GM10266 (cell line): Measurements from ENCODE around the gene AOPEP.

Source experiments
- DNase-seq: peaks from one replicate; pipeline ENCODE4 v3.0.0; 2012; ENCODE audit errors: extremely low spot score
- CTCF ChIP-seq: IDR thresholded peaks from 2 replicates; pipeline ENCODE4 v1.5.1; 2012; ENCODE audit warnings: mild to moderate bottlenecking, low read depth; ENCODE audit not compliant: control insufficient read depth, insufficient read depth; ENCODE audit errors: missing control alignments

AOPEP gene

GRCh38 chr9:95030920-95031642 is 304.6 kb downstream of the AOPEP start:
- no peak for TF ChIP-seq CTCF
- DNase-seq, result no peak

- no peak for TF ChIP-seq CTCF
- no peak for DNase-seq
Measured at GRCh38 chr9:95031711-95032461, 305.4 kb downstream of the AOPEP start.

GRCh38 chr9:95032580-95033341 is 306.3 kb downstream of the AOPEP start:
- no peak for TF ChIP-seq CTCF
- DNase-seq, result no peak

GRCh38 chr9:95035846-95036245 is 309.3 kb downstream of the AOPEP start:
- DNase-seq, result no peak
- no peak for TF ChIP-seq CTCF

GRCh38 chr9:95036676-95037075 is 310.2 kb downstream of the AOPEP start:
- no peak for TF ChIP-seq CTCF
- DNase-seq, result no peak

- TF ChIP-seq CTCF, result no peak
- DNase-seq, result no peak
Measured at GRCh38 chr9:95037789-95038521, 311.5 kb downstream of the AOPEP start.
